ENCODE results near the gene MXD3. TPM values are rescaled to one million over a fixed set of nuclear protein-coding genes. Genes with fewer than 3 reads are reported as not detected.
"Not testable (repeated sequence)": the region's sequence is repeated elsewhere in the genome, so short reads cannot be mapped to it uniquely, and the experiment has no call there.

MXD3 gene
- total RNA-seq, 1 experiment from 2014 or later = 43.1 TPM

DNA sequence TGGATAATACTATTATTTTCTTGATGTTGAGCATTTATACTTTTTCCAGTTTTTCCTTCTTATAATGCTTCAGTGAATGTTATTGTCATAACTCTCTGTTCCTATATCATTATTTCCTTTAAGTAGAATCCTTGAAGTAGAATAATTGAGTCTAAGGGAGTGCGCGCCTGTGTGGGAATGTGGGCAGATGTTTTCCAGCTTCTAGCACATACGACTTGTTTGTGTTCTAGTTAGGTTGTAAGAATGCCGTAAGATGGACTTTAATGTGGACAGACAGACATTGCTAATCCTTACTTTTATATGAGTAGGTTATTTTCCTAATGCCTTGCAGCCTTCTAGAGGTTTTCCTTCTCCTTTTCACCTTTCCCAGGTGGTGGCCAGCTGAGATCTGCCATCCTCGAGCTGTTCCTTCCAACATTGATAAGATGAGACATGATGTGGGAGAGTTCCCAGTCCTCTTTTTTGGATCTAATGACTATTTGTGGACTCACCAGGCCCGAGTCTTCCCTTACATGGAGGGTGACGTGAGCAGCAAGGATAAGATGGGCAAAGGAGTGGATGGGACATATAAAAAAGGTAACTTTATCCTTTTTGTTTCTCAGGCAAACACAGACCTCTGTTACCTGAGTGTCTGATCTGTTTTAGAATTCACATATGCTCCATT is 42.3 kb downstream of the MXD3 start:
- DNase-seq (ENCODE audit: low read depth) = no peak

DNA sequence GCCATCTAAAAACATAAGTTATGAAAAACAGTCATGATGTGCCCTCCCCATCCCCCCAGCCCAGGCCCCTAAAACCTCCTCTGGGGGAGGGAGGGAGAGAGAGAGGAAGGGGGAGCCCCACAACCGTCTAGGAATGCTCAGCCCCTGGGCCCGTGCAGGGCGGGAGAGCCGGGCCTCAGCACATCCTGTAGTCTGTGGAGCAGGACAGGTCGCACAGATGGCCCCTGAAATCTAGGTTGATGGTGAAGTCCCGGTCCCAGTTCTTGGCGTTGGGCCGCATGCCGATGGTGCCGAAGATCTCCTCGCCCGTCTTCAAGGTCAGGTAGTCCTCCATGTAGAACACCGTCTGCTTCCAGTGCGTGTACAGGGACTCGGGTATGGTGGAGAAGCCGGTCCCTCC is 46.3 kb downstream of the MXD3 start:
- no peak for DNase-seq (ENCODE audit: low read depth)

DNA sequence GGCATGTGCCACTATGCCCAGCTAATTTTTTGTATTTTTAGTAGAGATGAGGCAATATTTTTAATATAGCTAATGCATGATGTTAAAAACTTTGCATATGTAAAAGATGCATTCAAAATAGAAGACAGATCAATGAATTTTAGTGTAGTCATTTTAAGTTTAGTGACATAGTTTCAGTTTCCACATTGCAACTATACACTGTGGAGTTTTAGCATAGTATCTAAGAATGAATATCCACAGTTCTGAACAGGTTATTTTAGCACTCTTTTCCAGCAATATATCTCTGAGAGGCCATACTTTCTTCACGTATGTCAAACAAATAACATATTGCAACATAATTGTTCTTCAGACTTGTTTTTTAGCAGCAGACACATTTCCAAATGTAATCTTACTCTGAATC is 47.5 kb downstream of the MXD3 start:
- no peak for DNase-seq (ENCODE audit: low read depth)

- DNase-seq (ENCODE audit: low read depth) = no peak
Measured at GRCh38 chr5:177261510-177261909, 50.2 kb downstream of the MXD3 start.

GRCh38 chr5:177260961-177261360 is 50.7 kb downstream of the MXD3 start:
- no peak for DNase-seq (ENCODE audit: low read depth)

GRCh38 chr5:177258711-177259110 is 53.0 kb downstream of the MXD3 start:
- DNase-seq (ENCODE audit: low read depth) = not testable (repeated sequence)

Other genes with a start within 250 kb of the MXD3 start
- 29.3 and 56.0 TPM in 2 replicates for gene FGFR4, start 225.0 kb downstream of the MXD3 start, total RNA-seq (2014; rRNA removed)
- 27.0 and 27.9 TPM in 2 replicates for gene NSD1, start 178.1 kb downstream of the MXD3 start, total RNA-seq (2014; rRNA removed)
- 25.3 and 32.4 TPM in 2 replicates for gene RAB24, start 8.2 kb downstream of the MXD3 start, total RNA-seq (2014; rRNA removed)
- 245 and 247 TPM in 2 replicates for gene PRELID1, start 8.1 kb downstream of the MXD3 start, total RNA-seq (2014; rRNA removed)
- 258 and 369 TPM in 2 replicates for gene LMAN2, start 39.8 kb upstream of the MXD3 start, total RNA-seq (2014; rRNA removed)
- 0.23 and 0.51 TPM in 2 replicates for gene RGS14, start 46.0 kb upstream of the MXD3 start, total RNA-seq (2014; rRNA removed)
- not detected in 2 replicates for gene SLC34A1, start 72.5 kb upstream of the MXD3 start, total RNA-seq (2014; rRNA removed)
- gene PFN3, start 88.8 kb upstream of the MXD3 start, total RNA-seq (2014; rRNA removed) = not detected in 2 replicates
- 3.1 and 3.6 TPM in 2 replicates for gene F12, start 97.7 kb upstream of the MXD3 start, total RNA-seq (2014; rRNA removed)
- 23.8 TPM in 2 replicates for gene GRK6, start 114.8 kb upstream of the MXD3 start, total RNA-seq (2014; rRNA removed)
- gene PRR7, start 134.9 kb upstream of the MXD3 start, total RNA-seq (2014; rRNA removed) = 48.0 and 55.4 TPM in 2 replicates
- 210 and 233 TPM in 2 replicates for gene DBN1, start 161.7 kb upstream of the MXD3 start, total RNA-seq (2014; rRNA removed)
- 252 and 281 TPM in 2 replicates for gene PDLIM7, start 185.7 kb upstream of the MXD3 start, total RNA-seq (2014; rRNA removed)
- gene DOK3, start 197.9 kb upstream of the MXD3 start, total RNA-seq (2014; rRNA removed) = 7.0 and 14.8 TPM in 2 replicates
- gene DDX41, start 205.1 kb upstream of the MXD3 start, total RNA-seq (2014; rRNA removed) = 153 and 185 TPM in 2 replicates
- gene FAM193B, start 242.7 kb upstream of the MXD3 start, total RNA-seq (2014; rRNA removed) = 19.8 and 24.5 TPM in 2 replicates